HK-2 (cell line): Measurements from ENCODE around the gene TNS1.
"Not testable (repeated sequence)": the region's sequence is repeated elsewhere in the genome, so short reads cannot be mapped to it uniquely, and the experiment has no call there.

Source experiments
- DNase-seq: peaks from one replicate; pipeline ENCODE4 v3.0.0-alpha.2; 2018; ENCODE audit not compliant: unreplicated experiment

TNS1 gene

GRCh38 chr2:218002845-218003180, at the start of gene TNS1:
Gene TNS1, minus strand, starts transcription at chr2:218002995. Its CDS starts 123 bp downstream, at chr2:218002872.
- no peak for DNase-seq

- DNase-seq: no peak
Observed at GRCh38 chr2:218051903-218052302, 49.1 kb upstream of the TNS1 start.

GRCh38 chr2:218047536-218048225, 44.9 kb upstream of the TNS1 start:
- no peak for DNase-seq

- DNase-seq: no peak
Observed at GRCh38 chr2:218046238-218046637, 43.4 kb upstream of the TNS1 start.

- DNase-seq: not testable (repeated sequence)
Observed at GRCh38 chr2:218044599-218044998, 41.8 kb upstream of the TNS1 start.

- DNase-seq: no peak
Observed at GRCh38 chr2:218043701-218044109, 40.9 kb upstream of the TNS1 start.

- DNase-seq: no peak
Observed at GRCh38 chr2:218043100-218043499, 40.3 kb upstream of the TNS1 start.

- DNase-seq: no peak
Observed at GRCh38 chr2:218041302-218042168, 38.7 kb upstream of the TNS1 start.

GRCh38 chr2:218040883-218041282, 38.1 kb upstream of the TNS1 start:
- no peak for DNase-seq

- no peak for DNase-seq
Observed at GRCh38 chr2:218039171-218039570, 36.4 kb upstream of the TNS1 start.

- no peak for DNase-seq
Observed at GRCh38 chr2:218036371-218036770, 33.6 kb upstream of the TNS1 start.

GRCh38 chr2:218035463-218036100, 32.8 kb upstream of the TNS1 start:
- no peak for DNase-seq

- DNase-seq: peak; percentile 66
Observed at GRCh38 chr2:218034497-218035213, 31.9 kb upstream of the TNS1 start.

- DNase-seq: no peak
Observed at GRCh38 chr2:218033590-218034496, 31.0 kb upstream of the TNS1 start.

- no peak for DNase-seq
Observed at GRCh38 chr2:218033208-218033589, 30.4 kb upstream of the TNS1 start.

- DNase-seq: no peak
Observed at GRCh38 chr2:218032336-218033171, 29.8 kb upstream of the TNS1 start.

GRCh38 chr2:218031771-218032257, 29.0 kb upstream of the TNS1 start:
- DNase-seq: no peak

- no peak for DNase-seq
Observed at GRCh38 chr2:218031261-218031660, 28.5 kb upstream of the TNS1 start.

- no peak for DNase-seq
Observed at GRCh38 chr2:218030409-218031195, 27.8 kb upstream of the TNS1 start.
